ENCODE measurements around the gene CRYBA4. TPM values are rescaled to one million over a fixed set of nuclear protein-coding genes. Genes with fewer than 3 reads are reported as not detected.

The CRYBA4 gene
- total RNA-seq, 1 experiment from 2014 or later: not detected

DNA sequence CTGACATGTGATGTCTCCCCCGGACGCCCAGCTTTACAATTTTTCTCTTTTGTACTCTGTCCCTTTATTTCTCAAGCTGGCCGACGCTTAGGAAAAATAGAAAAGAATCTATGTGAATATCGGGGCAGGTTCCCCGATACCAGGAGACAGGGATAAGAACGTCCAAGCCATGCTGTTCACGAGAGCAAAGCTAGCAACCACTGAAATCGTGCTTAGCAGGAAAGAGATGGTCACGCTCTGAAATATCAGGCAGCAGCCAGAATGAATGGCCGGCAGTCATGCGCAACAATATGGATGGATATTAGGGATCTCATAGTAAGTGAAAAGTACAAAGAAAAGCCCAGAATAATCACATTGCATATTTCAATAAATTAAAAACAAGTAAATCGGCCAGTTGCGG lies 7.4 kb upstream of the CRYBA4 start:
- H3K36me3 Mint-ChIP-seq (ENCODE audit: insufficient read depth, unreplicated experiment): no peaks in the 10 kb centered on the region
- no peaks in the 10 kb centered on the region for H3K4me1 Mint-ChIP-seq (ENCODE audit: insufficient read depth, unreplicated experiment)
- intact Hi-C loops (cut with micrococcal nuclease): no loop called here
- H3K27me3 Mint-ChIP-seq (ENCODE audit: insufficient read depth, unreplicated experiment): peaks cover 32% of the 10 kb centered on the region
- no peak overlapping the region for H3K4me3 Mint-ChIP-seq (ENCODE audit: unreplicated experiment)
- BruUV-seq (replicated peaks): no TSS peak
- no peaks in the 10 kb centered on the region for H3K9me3 Mint-ChIP-seq (ENCODE audit: unreplicated experiment)
- CTCF ChIA-PET: no interaction called here
- H3K27ac Mint-ChIP-seq (ENCODE audit: low read depth, unreplicated experiment): no peak overlapping the region
- no peak for DNase-seq (ENCODE audit: unreplicated experiment)
- TF ChIP-seq, protein P1, sequence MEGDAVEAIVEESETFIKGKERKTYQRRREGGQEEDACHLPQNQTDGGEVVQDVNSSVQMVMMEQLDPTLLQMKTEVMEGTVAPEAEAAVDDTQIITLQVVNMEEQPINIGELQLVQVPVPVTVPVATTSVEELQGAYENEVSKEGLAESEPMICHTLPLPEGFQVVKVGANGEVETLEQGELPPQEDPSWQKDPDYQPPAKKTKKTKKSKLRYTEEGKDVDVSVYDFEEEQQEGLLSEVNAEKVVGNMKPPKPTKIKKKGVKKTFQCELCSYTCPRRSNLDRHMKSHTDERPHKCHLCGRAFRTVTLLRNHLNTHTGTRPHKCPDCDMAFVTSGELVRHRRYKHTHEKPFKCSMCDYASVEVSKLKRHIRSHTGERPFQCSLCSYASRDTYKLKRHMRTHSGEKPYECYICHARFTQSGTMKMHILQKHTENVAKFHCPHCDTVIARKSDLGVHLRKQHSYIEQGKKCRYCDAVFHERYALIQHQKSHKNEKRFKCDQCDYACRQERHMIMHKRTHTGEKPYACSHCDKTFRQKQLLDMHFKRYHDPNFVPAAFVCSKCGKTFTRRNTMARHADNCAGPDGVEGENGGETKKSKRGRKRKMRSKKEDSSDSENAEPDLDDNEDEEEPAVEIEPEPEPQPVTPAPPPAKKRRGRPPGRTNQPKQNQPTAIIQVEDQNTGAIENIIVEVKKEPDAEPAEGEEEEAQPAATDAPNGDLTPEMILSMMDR (IDR thresholded peaks at IDR 0.05; ENCODE audit: unreplicated experiment): no peak
- POLR2A ChIA-PET: no interaction called here

- POLR2A ChIA-PET: no interaction called here
- no peak overlapping the region for H3K27ac Mint-ChIP-seq (ENCODE audit: low read depth, unreplicated experiment)
- peaks cover 32% of the 10 kb centered on the region for H3K27me3 Mint-ChIP-seq (ENCODE audit: insufficient read depth, unreplicated experiment)
- no peaks in the 10 kb centered on the region for H3K36me3 Mint-ChIP-seq (ENCODE audit: insufficient read depth, unreplicated experiment)
- no peaks in the 10 kb centered on the region for H3K9me3 Mint-ChIP-seq (ENCODE audit: unreplicated experiment)
- BruUV-seq (replicated peaks): no TSS peak
- intact Hi-C loops (cut with micrococcal nuclease): no loop called here
- CTCF ChIA-PET: no interaction called here
- DNase-seq (ENCODE audit: unreplicated experiment): no peak
- H3K4me1 Mint-ChIP-seq (ENCODE audit: insufficient read depth, unreplicated experiment): no peaks in the 10 kb centered on the region
- TF ChIP-seq, protein P1 (IDR thresholded peaks at IDR 0.05; ENCODE audit: unreplicated experiment): no peak
- no peak overlapping the region for H3K4me3 Mint-ChIP-seq (ENCODE audit: unreplicated experiment)
Measured at GRCh38 chr22:26615149-26615548, 6.6 kb upstream of the CRYBA4 start.

DNA sequence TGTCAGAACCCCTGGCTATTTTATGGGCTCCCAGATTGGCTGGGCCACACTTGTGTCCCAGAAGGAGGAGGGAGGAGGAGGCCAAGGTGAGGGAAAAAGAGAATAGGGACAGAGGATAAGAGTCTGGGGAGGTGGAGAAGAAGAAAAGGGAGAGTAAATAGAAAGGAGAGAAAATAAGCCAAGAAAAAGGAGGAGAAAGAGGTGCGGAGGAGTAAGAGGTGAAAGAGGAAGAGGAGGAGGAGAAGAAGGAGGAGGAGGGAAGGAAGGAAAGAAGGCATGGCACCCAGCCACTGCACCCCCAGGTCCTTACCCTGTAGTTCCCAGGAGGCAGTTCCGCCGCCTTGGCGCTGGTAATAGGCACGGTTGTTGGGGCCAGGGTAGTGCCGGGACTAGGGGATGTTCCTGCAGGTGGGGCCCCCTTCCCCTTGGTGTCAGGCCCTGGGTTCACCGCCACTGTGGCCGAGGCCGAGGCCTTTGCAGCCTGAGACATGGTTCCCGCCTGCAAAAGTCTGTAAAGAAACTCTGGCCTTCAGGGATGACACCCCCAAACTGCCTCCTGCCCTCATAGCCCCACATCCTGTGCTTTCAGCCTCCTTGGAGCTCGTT lies 5.8 kb upstream of the CRYBA4 start:
- ChIA-PET CTCF (no interaction called here), POLR2A (no interaction called here)
- H3K4me3 Mint-ChIP-seq (ENCODE audit: unreplicated experiment): no peak overlapping the region
- TF ChIP-seq, protein P1 (IDR thresholded peaks at IDR 0.05; ENCODE audit: unreplicated experiment): no peak
- DNase-seq (ENCODE audit: unreplicated experiment): no peak
- H3K27me3 Mint-ChIP-seq (ENCODE audit: insufficient read depth, unreplicated experiment): peaks cover 32% of the 10 kb centered on the region
- intact Hi-C loops (cut with micrococcal nuclease): no loop called here
- no peaks in the 10 kb centered on the region for H3K9me3 Mint-ChIP-seq (ENCODE audit: unreplicated experiment)
- no TSS peak for BruUV-seq (replicated peaks)
- H3K27ac Mint-ChIP-seq (ENCODE audit: low read depth, unreplicated experiment): no peak overlapping the region
- H3K4me1 Mint-ChIP-seq (ENCODE audit: insufficient read depth, unreplicated experiment): no peaks in the 10 kb centered on the region
- no peaks in the 10 kb centered on the region for H3K36me3 Mint-ChIP-seq (ENCODE audit: insufficient read depth, unreplicated experiment)

DNA sequence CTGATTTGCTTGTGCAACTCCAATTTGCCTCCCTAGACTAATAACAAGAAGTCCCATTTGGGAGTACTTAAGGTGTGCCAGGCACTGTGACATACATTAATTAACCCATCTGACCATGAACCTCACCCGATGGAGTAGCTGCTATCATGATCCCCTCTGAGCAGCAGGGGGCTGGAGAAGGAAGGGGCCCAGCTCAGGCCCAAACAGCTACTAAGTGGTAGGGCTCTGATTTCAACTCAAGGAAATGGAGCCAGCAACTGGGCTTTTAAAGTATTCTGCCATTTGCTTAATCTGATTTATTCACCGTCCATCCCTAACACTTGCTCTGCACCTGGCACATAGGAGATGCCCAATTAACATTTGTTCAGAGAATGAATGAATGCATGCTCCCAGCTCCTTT lies 5.1 kb upstream of the CRYBA4 start:
- POLR2A ChIA-PET: no interaction called here
- H3K9me3 Mint-ChIP-seq (ENCODE audit: unreplicated experiment): no peaks in the 10 kb centered on the region
- TF ChIP-seq, protein P1 (IDR thresholded peaks at IDR 0.05; ENCODE audit: unreplicated experiment): no peak
- H3K36me3 Mint-ChIP-seq (ENCODE audit: insufficient read depth, unreplicated experiment): no peaks in the 10 kb centered on the region
- no peaks in the 10 kb centered on the region for H3K4me1 Mint-ChIP-seq (ENCODE audit: insufficient read depth, unreplicated experiment)
- CTCF ChIA-PET: interaction anchor here (0.5 to 0.6 kb wide), 2 partner anchors 240 to 279 kb away, joined by 3 read pairs; no protein-coding TSS in a partner anchor
- intact Hi-C loops (cut with micrococcal nuclease): no loop called here
- H3K27me3 Mint-ChIP-seq (ENCODE audit: insufficient read depth, unreplicated experiment): peaks cover 32% of the 10 kb centered on the region
- no TSS peak for BruUV-seq (replicated peaks)
- DNase-seq (ENCODE audit: unreplicated experiment): no peak
- no peak overlapping the region for H3K27ac Mint-ChIP-seq (ENCODE audit: low read depth, unreplicated experiment)
- no peak overlapping the region for H3K4me3 Mint-ChIP-seq (ENCODE audit: unreplicated experiment)

Data from MCF 10A (cell line).